GM12878 (cell line): Measurements from ENCODE around the gene CAMKMT. TPM values are rescaled to one million over a fixed set of nuclear protein-coding genes. Genes with fewer than 3 reads are reported as not detected.

Experiments used
- ATAC-seq: fragments of 200-7000 bp; cut with Tn5 transposase; 3 replicates; pipeline ENCODE4 v1.9.1; 2020; ENCODE audit warnings: mild to moderate bottlenecking, moderate library complexity
- BruUV-seq: library from RNA; stranded (reverse); fragments of 400-500 nt; replicated peaks from 2 replicates; lab custom pipeline; 2021; lab: Mats Ljungman, UMichigan
- CTCF ChIA-PET: fragments of 300-600 bp; sonication (Branson Sonifier 250); formaldehyde crosslinking; extraction: SDS; loops from one replicate; lab custom pipeline; 2021; ENCODE audit warnings: inconsistent platforms; lab: Yijun Ruan, JAX
- POLR2A ChIA-PET: fragments of 350-600 bp; formaldehyde crosslinking; extraction: SDS; loops from one replicate; lab custom pipeline; 2021; ENCODE audit warnings: inconsistent platforms; lab: Charles Lee
- RAD21 ChIA-PET: fragments of 300-600 bp; sonication (Branson Sonifier 250); formaldehyde crosslinking; loops from one replicate; lab custom pipeline; 2023; ENCODE audit warnings: antibody characterized with exemption; ENCODE audit not compliant: unreplicated experiment; lab: Charles Lee
- SMC1A ChIA-PET: fragments of 300-600 bp; sonication (Branson Sonifier 250); formaldehyde crosslinking; loops from one replicate; lab custom pipeline; 2023; ENCODE audit not compliant: unreplicated experiment, uncharacterized antibody; lab: Charles Lee
- DNase-seq: peaks from one replicate; pipeline ENCODE4 v3.0.0-alpha.2; 2011; ENCODE audit warnings: low read depth, low spot score
- FAIRE-seq: peaks from 3 replicates; lab custom pipeline; 2011; peaks lifted over from hg19 to GRCh38; lab: Jason Lieb, UNC
- H2AFZ ChIP-seq: 2 replicates; pipeline ENCODE4 v1.6.0; 2011; ENCODE audit warnings: low read depth, low read length, control low read depth; ENCODE audit not compliant: control insufficient read depth
- H3K27ac ChIP-seq: 2 replicates; pipeline ENCODE4 v1.5.1; 2011; ENCODE audit warnings: control low read depth; ENCODE audit not compliant: control insufficient read depth, insufficient read depth
- H3K27me3 ChIP-seq, 2 experiments: replicated peaks in 1 of 2; 2 replicates each; pipeline versions ENCODE4 v1.6.0 to v1.6.1; 2011; ENCODE audit warnings: low read length in 1 of 2; ENCODE audit not compliant: control insufficient read depth in 2 of 2, insufficient read depth in 2 of 2
- H3K36me3 ChIP-seq, 2 experiments: 2 replicates each; pipeline ENCODE4 v1.5.1; 2011; ENCODE audit warnings: low read length in 1 of 2; ENCODE audit not compliant: control insufficient read depth in 2 of 2, insufficient read depth in 2 of 2
- H3K4me1 ChIP-seq: 2 replicates; pipeline ENCODE4 v1.6.1; 2011; ENCODE audit warnings: mild to moderate bottlenecking, low read length, moderate library complexity, mixed read lengths; ENCODE audit not compliant: control insufficient read depth, insufficient read depth
- H3K4me2 ChIP-seq: 2 replicates; pipeline ENCODE4 v1.6.0; 2011; ENCODE audit warnings: control low read depth; ENCODE audit not compliant: control insufficient read depth, insufficient read depth
- H3K4me3 ChIP-seq: fragments of 200-600 bp; sonication (generic); 2 replicates; pipeline ENCODE4 v1.5.1; 2016
- H3K79me2 ChIP-seq: 2 replicates; pipeline ENCODE4 v1.6.0; 2011; ENCODE audit warnings: low read length; ENCODE audit not compliant: control insufficient read depth, insufficient read depth
- H3K9ac ChIP-seq: 2 replicates; pipeline ENCODE4 v1.8.0; 2011; ENCODE audit warnings: low read length, control low read depth, mixed read lengths; ENCODE audit not compliant: control insufficient read depth, insufficient read depth
- H3K9me3 ChIP-seq: replicated peaks from 3 replicates; pipeline ENCODE4 v1.5.1; 2011; ENCODE audit warnings: mild to moderate bottlenecking, low read length; ENCODE audit not compliant: control insufficient read depth, insufficient read depth
- H4K20me1 ChIP-seq: 2 replicates; pipeline ENCODE4 v1.6.0; 2011; ENCODE audit not compliant: control insufficient read depth, insufficient read depth
- ATF2 ChIP-seq: IDR thresholded peaks from 2 replicates; pipeline ENCODE4 v1.6.1; 2012; ENCODE audit warnings: low read length, inconsistent platforms
- BCL11A ChIP-seq: IDR thresholded peaks from 2 replicates; pipeline ENCODE4 v1.6.1; 2011; ENCODE audit warnings: low read depth, low read length
- BCL3 ChIP-seq: IDR thresholded peaks from 2 replicates; pipeline ENCODE4 v1.6.1; 2011; ENCODE audit warnings: borderline replicate concordance, low read depth, mild to moderate bottlenecking, moderate library complexity, low read length; ENCODE audit not compliant: insufficient read depth, poor library complexity, severe bottlenecking
- CBX5 ChIP-seq: sonication (generic); IDR thresholded peaks from 2 replicates; pipeline ENCODE4 v1.6.1; 2016; ENCODE audit warnings: low read depth, moderate library complexity, mild to moderate bottlenecking, inconsistent platforms
- CEBPB ChIP-seq, 2 experiments: fragments of 150-350 bp in 1 of 2; IDR thresholded peaks; 2 replicates each; pipeline ENCODE4 v1.6.1; 2012 to 2014; ENCODE audit warnings: low read depth in 2 of 2, low read length in 2 of 2, borderline replicate concordance in 1 of 2, inconsistent platforms in 1 of 2
- CHD2 ChIP-seq: IDR thresholded peaks from 2 replicates; pipeline ENCODE4 v1.6.1; 2011; ENCODE audit warnings: low read depth, low read length, improper control_type of control experiment, borderline replicate concordance
- EED ChIP-seq: sonication (generic); IDR thresholded peaks from 2 replicates; pipeline ENCODE4 v1.6.1; 2016; ENCODE audit warnings: antibody characterized with exemption, low read depth
- IRF3 ChIP-seq: fragments of 450-650 bp; IDR thresholded peaks from 2 replicates; pipeline ENCODE4 v1.6.1; 2014; ENCODE audit warnings: mild to moderate bottlenecking
- KDM1A ChIP-seq: fragments of 200-600 bp; sonication (generic); IDR thresholded peaks from 2 replicates; pipeline ENCODE4 v1.6.1; 2016; ENCODE audit warnings: borderline replicate concordance
- MEF2A ChIP-seq: IDR thresholded peaks from 2 replicates; pipeline ENCODE4 v1.6.1; 2011; ENCODE audit warnings: low read depth, mild to moderate bottlenecking, low read length, moderate library complexity; ENCODE audit not compliant: insufficient read depth
- NRF1 ChIP-seq: conservative IDR thresholded peaks from 2 replicates; pipeline ENCODE4 v1.6.1; 2011; ENCODE audit warnings: mild to moderate bottlenecking, low read depth, low read length, improper control_type of control experiment
- RAD21 ChIP-seq: IDR thresholded peaks from 2 replicates; pipeline ENCODE4 v1.6.1; 2011; ENCODE audit warnings: mild to moderate bottlenecking, low read depth, low read length, moderate library complexity; ENCODE audit not compliant: insufficient read depth
- RBBP5 ChIP-seq: fragments of 200-600 bp; sonication (generic); conservative IDR thresholded peaks from 2 replicates; pipeline ENCODE4 v1.6.1; 2016
- USF2 ChIP-seq: IDR thresholded peaks from 2 replicates; pipeline ENCODE4 v1.6.1; 2011; ENCODE audit warnings: low read depth, low read length, improper control_type of control experiment, borderline replicate concordance
- ZBED1 ChIP-seq: IDR thresholded peaks from 2 replicates; pipeline ENCODE4 v1.6.1; 2016; ENCODE audit warnings: borderline replicate concordance
- ZNF207 ChIP-seq: fragments of 450-650 bp; IDR thresholded peaks from 2 replicates; pipeline ENCODE4 v1.6.1; 2014; ENCODE audit warnings: antibody characterized with exemption, mild to moderate bottlenecking, borderline replicate concordance
- ZNF687 ChIP-seq: fragments of 450-650 bp; IDR thresholded peaks from 2 replicates; pipeline ENCODE4 v1.6.1; 2017; ENCODE audit warnings: mild to moderate bottlenecking, moderate library complexity
- in situ Hi-C: fragments of 300-500 bp; cut with MboI; formaldehyde crosslinking; loops from 9 replicates; pipeline ENCODE4 v1.14.3; 2018; ENCODE audit warnings: mixed read lengths
- intact Hi-C: fragments of 100-400 bp; cut with micrococcal nuclease; formaldehyde crosslinking; loops from one replicate; pipeline ENCODE4 v1.14.2; 2022; ENCODE audit not compliant: unreplicated experiment
- polyA plus RNA-seq, 11 experiments: library from polyadenylated mRNA; depleted of rRNA in 4 of 11; unstranded in 6 of 11; stranded (reverse) in 5 of 11; fragments of >200 nt; fragmentation: Nextera tagmentation in 4 of 11; fragmentation: Illumina TruSeq in 1 of 11; extraction: Ambion mirVana in 4 of 11; extraction: Trizol in 1 of 11; gene quantifications; 1 replicate in 1 of 11; 2 replicates in 10 of 11; pipeline versions ENCODE4 v1.2.1 to v1.2.3, GENCODE V29; 2011 to 2016; ENCODE audit warnings: inconsistent platforms in 2 of 11, missing spikeins in 2 of 11, low read depth in 1 of 11
- total RNA-seq, 4 experiments: library from RNA; depleted of rRNA in 3 of 4; stranded (reverse); fragments of >200 nt in 3 of 4; fragmentation: Illumina TruSeq in 1 of 4; extraction: Trizol in 1 of 4; gene quantifications; 2 replicates each; pipeline versions ENCODE4 v1.2.1 to v1.2.3, GENCODE V29; 2013 to 2021

The CAMKMT gene
- total and polyA plus RNA-seq, 10 of the 15 experiments (the other 5 are each of a cell fraction or from before 2014, with no cell fraction given): 2.7 to 16.0 (median 11.8) TPM

- H3K4me1 ChIP-seq: no peaks in the 10 kb centered on the region
- no peaks in the 10 kb centered on the region for H3K36me3 ChIP-seq
- H2AFZ ChIP-seq: no peak overlapping the region
- BruUV-seq: no TSS peak
- ChIA-PET CTCF (interaction anchor here (0.7 to 1.3 kb wide), 4 partner anchors 10 to 21 kb away, joined by 3 to 5 read pairs (median 4); partner anchors contain the start of gene CAMKMT), RAD21 (no interaction called here), SMC1A (interaction anchor here (1.3 to 2.2 kb wide), 3 partner anchors 10 to 34 kb away, joined by 5 to 12 read pairs (median 6); partner anchors contain the start of genes CAMKMT and PREPL), POLR2A (no interaction called here)
- no peak overlapping the region for H3K9ac ChIP-seq
- in situ Hi-C loops (no loop called here), intact Hi-C loops (no loop called here)
- no peak overlapping the region for H3K4me2 ChIP-seq
- ATAC-seq (no peak), FAIRE-seq (no peak), DNase-seq (no peak)
- H3K4me3 ChIP-seq: no peak overlapping the region
- no peaks in the 10 kb centered on the region for H3K27me3 ChIP-seq
- no peaks in the 10 kb centered on the region for H4K20me1 ChIP-seq
- no peaks in the 10 kb centered on the region for H3K9me3 ChIP-seq
- no peaks in the 10 kb centered on the region for H3K79me2 ChIP-seq
- H3K27ac ChIP-seq: no peak overlapping the region
- no peak for TF ChIP-seq ATF2
- TF ChIP-seq CHD2: no peak
- no peak for TF ChIP-seq ZNF687
- no peak for TF ChIP-seq BCL11A
- TF ChIP-seq KDM1A: no peak
- TF ChIP-seq RBBP5: no peak
- TF ChIP-seq NRF1: no peak
- TF ChIP-seq USF2: no peak
- TF ChIP-seq MEF2A: no peak
- no peak for TF ChIP-seq ZBED1
- TF ChIP-seq CBX5: no peak
- TF ChIP-seq CEBPB (IDR thresholded peaks at IDR 0.05; ENCODE audit: borderline replicate concordance in 1 of 2, low read depth in 2 of 2, low read length in 2 of 2): no peak
- no peak for TF ChIP-seq EED
- no peak for TF ChIP-seq ZNF207
- TF ChIP-seq RAD21: no peak
- TF ChIP-seq BCL3: no peak
- no peak for TF ChIP-seq IRF3
Measured at GRCh38 chr2:44371445-44371844, 9.7 kb downstream of the CAMKMT start.
